ENCODE measurements around the gene RNU1-2. TPM values are rescaled to one million over a fixed set of nuclear protein-coding genes. Genes with fewer than 3 reads are reported as not detected.
A peak's percentile ranks its signal among the peaks of the same experiment; 100 is the strongest.
"Not testable (repeated sequence)": the region's sequence is repeated elsewhere in the genome, so short reads cannot be mapped to it uniquely, and the experiment has no call there.

RNU1-2 gene
- total and polyA plus RNA-seq, 12 donors, result under 0.01 to 5,330 (median 1,268) TPM; not detected in 4

- H3K4me3 ChIP-seq; H3K27me3 ChIP-seq; H3K4me1 ChIP-seq (replicated peaks in 1 of 2); H3K27ac ChIP-seq; intact Hi-C loops (cut with DNase I); H3K36me3 ChIP-seq (replicated peaks in 1 of 2); H3K9me3 ChIP-seq (replicated peaks in 1 of 3); DNase-seq: not testable (repeated sequence)
- WGBS, 4 donors, result 83 to 95% (median 85%) methylated on average over 16 to 23 of the region's 23 CpGs
These were observed 24.6 kb upstream of the RNU1-2 start for GRCh38 chr1:16871171-16871570.

GRCh38 chr1:16872152-16873075, 23.4 kb upstream of the RNU1-2 start:
- H3K36me3 ChIP-seq (replicated peaks in 1 of 2); H3K27ac ChIP-seq; H3K4me1 ChIP-seq (replicated peaks in 1 of 2); intact Hi-C loops (cut with DNase I); H3K27me3 ChIP-seq; H3K9me3 ChIP-seq (replicated peaks in 1 of 3): not testable (repeated sequence)
- peak in 3 of 7 donors; percentile 40 to 78 (median 55) for DNase-seq
- 43 to 63% (median 52%) methylated on average over 44 to 59 of the region's 66 CpGs for WGBS, 4 donors
- peak overlapping the region in 1 of 4 donors; percentile 29 for H3K4me3 ChIP-seq

DNA sequence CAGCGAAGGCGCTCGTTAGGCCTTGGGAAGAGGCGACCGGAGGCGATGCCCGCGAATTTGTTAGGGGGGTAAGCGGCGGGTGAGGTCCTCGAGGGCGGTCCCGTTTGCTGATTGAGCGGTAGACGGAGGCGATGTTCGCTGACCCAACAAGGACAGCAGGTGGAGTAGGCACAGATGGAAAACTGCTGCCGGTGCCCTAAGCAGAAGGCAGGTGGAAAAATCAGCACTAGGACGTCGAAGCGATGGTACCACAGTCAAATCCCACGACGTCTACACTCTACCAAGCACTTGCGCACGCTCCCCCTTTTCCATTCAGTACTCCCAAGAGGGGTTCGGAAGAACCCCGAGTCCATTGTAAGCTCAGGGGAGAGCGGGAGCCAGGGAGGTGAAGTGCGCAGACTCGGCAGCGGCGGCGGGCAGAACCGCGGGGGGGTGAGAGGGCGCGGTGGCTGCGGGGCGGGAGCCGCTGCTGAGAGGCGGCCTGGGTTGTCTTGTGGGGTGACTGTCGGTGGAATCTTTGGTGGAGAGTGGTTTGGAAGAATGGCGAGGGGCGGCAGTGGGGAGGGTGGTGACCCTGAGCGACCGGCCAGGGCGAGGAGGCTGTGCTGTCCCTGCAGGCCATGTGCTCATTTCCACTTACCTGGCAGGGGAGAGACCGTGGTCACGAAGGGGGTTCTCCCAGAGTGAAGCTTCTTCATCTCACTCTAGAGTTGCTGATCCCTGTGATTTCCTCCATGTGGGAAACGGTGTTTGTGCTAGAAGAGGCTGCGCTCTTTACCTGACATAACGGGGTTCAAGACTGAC, 22.5 kb upstream of the RNU1-2 start:
- H3K4me1 ChIP-seq (replicated peaks in 1 of 2); H3K27ac ChIP-seq; H3K36me3 ChIP-seq (replicated peaks in 1 of 2); intact Hi-C loops (cut with DNase I); H3K9me3 ChIP-seq (replicated peaks in 1 of 3); H3K27me3 ChIP-seq: not testable (repeated sequence)
- DNase-seq, result peak in 4 of 7 donors; percentile 56 to 74 (median 71)
- WGBS, 4 donors, result 17 to 28% (median 24%) methylated on average over 13 to 40 of the region's 52 CpGs
- peak overlapping the region in 1 of 4 donors; percentile 23 for H3K4me3 ChIP-seq

- H3K4me1 ChIP-seq (replicated peaks in 1 of 2); H3K36me3 ChIP-seq (replicated peaks in 1 of 2); H3K4me3 ChIP-seq; intact Hi-C loops (cut with DNase I); H3K9me3 ChIP-seq (replicated peaks in 1 of 3); H3K27ac ChIP-seq; H3K27me3 ChIP-seq: not testable (repeated sequence)
- WGBS, 4 donors, result 54 to 66% (median 58%) methylated on average over 21 to 35 of the region's 35 CpGs
- peak in 1 of 7 donors; percentile 25 for DNase-seq
These were observed 20.6 kb upstream of the RNU1-2 start for GRCh38 chr1:16874968-16875765.

- H3K4me3 ChIP-seq; intact Hi-C loops (cut with DNase I); H3K27me3 ChIP-seq; H3K36me3 ChIP-seq (replicated peaks in 1 of 2); H3K9me3 ChIP-seq (replicated peaks in 1 of 3); H3K27ac ChIP-seq; H3K4me1 ChIP-seq (replicated peaks in 1 of 2): not testable (repeated sequence)
- WGBS, 4 donors, result 86 to 100% (median 96%) methylated on average over 1 of the region's 1 CpG
- DNase-seq, result peak in 1 of 7 donors; percentile 15
These were observed 14.0 kb upstream of the RNU1-2 start for GRCh38 chr1:16881742-16882141.

DNA sequence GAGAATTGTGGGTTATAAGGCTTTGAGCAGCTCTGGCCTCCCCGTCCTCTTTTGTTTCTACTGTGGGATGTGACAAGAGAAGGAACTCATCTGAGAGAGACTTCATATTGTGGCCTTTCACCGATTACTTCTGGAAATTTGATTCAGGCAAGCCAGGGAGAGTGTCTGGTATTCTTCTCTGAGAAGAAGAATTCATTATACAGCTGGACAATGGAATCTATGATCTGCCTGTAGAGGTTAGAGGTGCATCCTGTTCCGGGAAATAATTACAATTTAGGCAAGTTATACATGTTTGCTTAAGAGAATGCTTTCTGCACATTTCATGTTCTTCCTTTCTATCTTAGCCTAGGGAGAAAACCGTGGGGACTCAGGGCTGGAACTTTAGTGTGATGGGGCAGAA, 12.8 kb upstream of the RNU1-2 start:
- Histone ChIP-seq H3K4me3 (no peak overlapping the region), H3K27ac (peak overlapping the region in 1 of 5 donors; percentile 32), H3K36me3 (replicated peaks in 1 of 2) (no peaks in the 10 kb centered on the region), H3K4me1 (replicated peaks in 1 of 2) (no peaks in the 10 kb centered on the region), H3K27me3 (no peaks in the 10 kb centered on the region), H3K9me3 (replicated peaks in 1 of 3) (no peaks in the 10 kb centered on the region)
- WGBS, 4 donors, result 52 to 71% (median 65%) methylated on average over 4 of the region's 4 CpGs
- no peak for TF ChIP-seq CTCF (IDR thresholded peaks at IDR 0.05)
- intact Hi-C loops (cut with DNase I), result no loop called here
- no peak for DNase-seq

GRCh38 chr1:16884487-16884886, 11.3 kb upstream of the RNU1-2 start:
- H3K4me3 ChIP-seq; H3K9me3 ChIP-seq (replicated peaks in 1 of 3); H3K36me3 ChIP-seq (replicated peaks in 1 of 2); DNase-seq; H3K4me1 ChIP-seq (replicated peaks in 1 of 2); intact Hi-C loops (cut with DNase I); H3K27ac ChIP-seq; H3K27me3 ChIP-seq: not testable (repeated sequence)
- WGBS, 4 donors, result 83 to 86% (median 84%) methylated on average over 5 of the region's 5 CpGs
